ENCODE results near the gene TEX9. TPM values are rescaled to one million over a fixed set of nuclear protein-coding genes. Genes with fewer than 3 reads are reported as not detected.

The TEX9 gene
- polyA plus RNA-seq, 1 experiment, result 2.0 TPM

GRCh38 chr15:56323435-56323834 is 41.8 kb upstream of the TEX9 start:
- TF ChIP-seq, protein P1, sequence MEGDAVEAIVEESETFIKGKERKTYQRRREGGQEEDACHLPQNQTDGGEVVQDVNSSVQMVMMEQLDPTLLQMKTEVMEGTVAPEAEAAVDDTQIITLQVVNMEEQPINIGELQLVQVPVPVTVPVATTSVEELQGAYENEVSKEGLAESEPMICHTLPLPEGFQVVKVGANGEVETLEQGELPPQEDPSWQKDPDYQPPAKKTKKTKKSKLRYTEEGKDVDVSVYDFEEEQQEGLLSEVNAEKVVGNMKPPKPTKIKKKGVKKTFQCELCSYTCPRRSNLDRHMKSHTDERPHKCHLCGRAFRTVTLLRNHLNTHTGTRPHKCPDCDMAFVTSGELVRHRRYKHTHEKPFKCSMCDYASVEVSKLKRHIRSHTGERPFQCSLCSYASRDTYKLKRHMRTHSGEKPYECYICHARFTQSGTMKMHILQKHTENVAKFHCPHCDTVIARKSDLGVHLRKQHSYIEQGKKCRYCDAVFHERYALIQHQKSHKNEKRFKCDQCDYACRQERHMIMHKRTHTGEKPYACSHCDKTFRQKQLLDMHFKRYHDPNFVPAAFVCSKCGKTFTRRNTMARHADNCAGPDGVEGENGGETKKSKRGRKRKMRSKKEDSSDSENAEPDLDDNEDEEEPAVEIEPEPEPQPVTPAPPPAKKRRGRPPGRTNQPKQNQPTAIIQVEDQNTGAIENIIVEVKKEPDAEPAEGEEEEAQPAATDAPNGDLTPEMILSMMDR (IDR thresholded peaks at IDR 0.05; ENCODE audit: low read depth, low read length), result no peak
- DNase-seq (ENCODE audit: low read depth, low spot score), result no peak
- Histone ChIP-seq H3K27ac (ENCODE audit: low read depth, low read length) (no peak overlapping the region), H3K9me3 (ENCODE audit: control insufficient read depth, insufficient read depth, low read length) (no peaks in the 10 kb centered on the region), H3K4me3 (ENCODE audit: low read depth, low read length) (no peak overlapping the region), H3K27me3 (ENCODE audit: control insufficient read depth, insufficient read depth, low read length) (no peaks in the 10 kb centered on the region)
- ChIA-PET POLR2A (no interaction called here), CTCF (no interaction called here)

- Histone ChIP-seq H3K27ac (ENCODE audit: low read depth, low read length) (no peak overlapping the region), H3K9me3 (ENCODE audit: control insufficient read depth, insufficient read depth, low read length) (no peaks in the 10 kb centered on the region), H3K4me3 (ENCODE audit: low read depth, low read length) (no peak overlapping the region), H3K27me3 (ENCODE audit: control insufficient read depth, insufficient read depth, low read length) (no peaks in the 10 kb centered on the region)
- ChIA-PET CTCF (no interaction called here), POLR2A (no interaction called here)
- TF ChIP-seq, protein P1 (IDR thresholded peaks at IDR 0.05; ENCODE audit: low read depth, low read length), result no peak
- no peak for DNase-seq (ENCODE audit: low read depth, low spot score)
Measured at GRCh38 chr15:56325186-56325585, 40.0 kb upstream of the TEX9 start.

GRCh38 chr15:56327721-56328502 is 37.3 kb upstream of the TEX9 start:
- H3K27ac ChIP-seq (ENCODE audit: low read depth, low read length), result no peak overlapping the region
- CTCF ChIA-PET, result no interaction called here
- no peak for DNase-seq (ENCODE audit: low read depth, low spot score)

DNA sequence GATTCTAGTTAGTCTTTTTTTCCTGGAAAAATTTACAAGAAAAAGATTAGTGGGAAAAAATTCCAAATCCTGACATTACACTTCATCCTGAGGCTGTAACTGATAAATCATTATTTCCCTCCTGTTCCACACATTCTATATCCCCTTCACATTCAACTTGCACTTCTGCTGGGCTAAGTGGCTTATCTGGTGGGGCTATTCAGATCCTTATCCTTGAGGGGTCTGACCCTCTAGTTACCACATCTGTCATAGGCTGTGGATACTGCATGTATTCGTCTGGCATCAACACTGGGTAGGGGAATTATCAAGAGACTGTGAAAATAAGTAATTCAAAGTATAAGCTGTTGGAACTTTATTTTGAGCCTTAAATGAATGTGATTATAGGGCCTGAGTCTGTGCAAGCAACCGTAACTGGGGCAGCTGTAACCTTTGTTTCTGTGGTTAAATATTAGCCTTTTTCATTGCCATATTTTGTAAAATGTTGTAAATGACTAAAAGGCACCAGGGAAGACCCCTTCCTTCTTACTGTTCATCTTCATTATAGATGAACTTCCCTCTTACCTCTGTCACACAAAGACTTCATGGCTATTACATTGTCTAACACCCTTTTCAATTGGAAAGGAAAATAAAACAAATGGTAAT is 28.0 kb upstream of the TEX9 start:
- Histone ChIP-seq H3K27ac (ENCODE audit: low read depth, low read length) (no peak overlapping the region), H3K4me3 (ENCODE audit: low read depth, low read length) (no peak overlapping the region), H3K9me3 (ENCODE audit: control insufficient read depth, insufficient read depth, low read length) (no peaks in the 10 kb centered on the region), H3K27me3 (ENCODE audit: control insufficient read depth, insufficient read depth, low read length) (no peaks in the 10 kb centered on the region)
- TF ChIP-seq, protein P1 (IDR thresholded peaks at IDR 0.05; ENCODE audit: low read depth, low read length), result no peak
- ChIA-PET CTCF (no interaction called here), POLR2A (no interaction called here)
- no peak for DNase-seq (ENCODE audit: low read depth, low spot score)

More at GRCh38 chr15:56327721-56328502, 37.3 kb upstream of the TEX9 start:
- no peaks in the 10 kb centered on the region for H3K27me3 ChIP-seq (ENCODE audit: control insufficient read depth, insufficient read depth, low read length)
- H3K9me3 ChIP-seq (ENCODE audit: control insufficient read depth, insufficient read depth, low read length), result no peaks in the 10 kb centered on the region
- POLR2A ChIA-PET, result no interaction called here
- TF ChIP-seq, protein P1 (IDR thresholded peaks at IDR 0.05; ENCODE audit: low read depth, low read length), result no peak
- H3K4me3 ChIP-seq (ENCODE audit: low read depth, low read length), result no peak overlapping the region

DNA sequence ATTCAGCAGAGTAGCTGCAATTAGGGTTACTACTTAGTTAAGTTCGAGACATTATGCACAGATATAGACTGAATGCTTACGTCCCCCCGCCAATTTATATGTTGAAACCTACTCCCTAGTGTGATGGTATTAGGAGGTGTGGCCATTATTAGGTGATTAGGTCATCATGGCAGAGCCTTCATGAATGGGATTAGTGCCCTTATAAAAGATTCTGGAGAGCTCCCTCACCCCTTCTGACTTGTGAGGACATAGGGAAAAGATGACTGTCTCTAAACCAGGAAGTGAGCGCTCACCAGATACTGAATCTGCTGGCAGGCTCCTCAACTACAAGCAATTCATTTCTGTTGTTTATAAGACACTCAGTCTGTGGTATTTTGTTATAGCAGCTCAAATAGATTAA is 25.6 kb upstream of the TEX9 start:
- H3K27me3 ChIP-seq (ENCODE audit: control insufficient read depth, insufficient read depth, low read length), result no peaks in the 10 kb centered on the region
- H3K9me3 ChIP-seq (ENCODE audit: control insufficient read depth, insufficient read depth, low read length), result no peaks in the 10 kb centered on the region
- H3K27ac ChIP-seq (ENCODE audit: low read depth, low read length), result no peak overlapping the region
- DNase-seq (ENCODE audit: low read depth, low spot score), result no peak
- ChIA-PET POLR2A (no interaction called here), CTCF (no interaction called here)
- TF ChIP-seq, protein P1 (IDR thresholded peaks at IDR 0.05; ENCODE audit: low read depth, low read length), result no peak
- H3K4me3 ChIP-seq (ENCODE audit: low read depth, low read length), result no peak overlapping the region
